MM.1S (cell line): ENCODE data around the gene CD80.

Experiments
- CTCF ChIP-seq: fragments of 300-600 bp; sonication (generic); IDR thresholded peaks from 2 replicates; pipeline ENCODE4 v1.5.1; 2016; ENCODE audit warnings: antibody characterized with exemption, low read length, mixed read lengths
- EZH2 ChIP-seq: fragments of 300-600 bp; sonication (generic); optimal IDR thresholded peaks from 2 replicates; pipeline ENCODE3; 2017; ENCODE audit warnings: low read depth, mild to moderate bottlenecking, antibody characterized with exemption, low read length, mixed read lengths
- EZH2phosphoT487 ChIP-seq: fragments of 300-600 bp; sonication (generic); IDR thresholded peaks from 2 replicates; pipeline ENCODE4 v1.6.1; 2018; ENCODE audit warnings: antibody characterized with exemption, low read length

- TF ChIP-seq CTCF (no peak), EZH2 (no peak), EZH2phosphoT487 (no peak)
Observed at GRCh38 chr3:119597548-119598288, 38.3 kb upstream of the CD80 start, which contains the start of gene PLA1A.
